A204.1 (cell line): ENCODE data around the gene LAMTOR2.

ENCODE experiments used
- FAIRE-seq: peaks from 2 replicates; lab custom pipeline; 2012; peaks lifted over from hg19 to GRCh38; lab: Jason Lieb, UNC

Gene LAMTOR2

DNA sequence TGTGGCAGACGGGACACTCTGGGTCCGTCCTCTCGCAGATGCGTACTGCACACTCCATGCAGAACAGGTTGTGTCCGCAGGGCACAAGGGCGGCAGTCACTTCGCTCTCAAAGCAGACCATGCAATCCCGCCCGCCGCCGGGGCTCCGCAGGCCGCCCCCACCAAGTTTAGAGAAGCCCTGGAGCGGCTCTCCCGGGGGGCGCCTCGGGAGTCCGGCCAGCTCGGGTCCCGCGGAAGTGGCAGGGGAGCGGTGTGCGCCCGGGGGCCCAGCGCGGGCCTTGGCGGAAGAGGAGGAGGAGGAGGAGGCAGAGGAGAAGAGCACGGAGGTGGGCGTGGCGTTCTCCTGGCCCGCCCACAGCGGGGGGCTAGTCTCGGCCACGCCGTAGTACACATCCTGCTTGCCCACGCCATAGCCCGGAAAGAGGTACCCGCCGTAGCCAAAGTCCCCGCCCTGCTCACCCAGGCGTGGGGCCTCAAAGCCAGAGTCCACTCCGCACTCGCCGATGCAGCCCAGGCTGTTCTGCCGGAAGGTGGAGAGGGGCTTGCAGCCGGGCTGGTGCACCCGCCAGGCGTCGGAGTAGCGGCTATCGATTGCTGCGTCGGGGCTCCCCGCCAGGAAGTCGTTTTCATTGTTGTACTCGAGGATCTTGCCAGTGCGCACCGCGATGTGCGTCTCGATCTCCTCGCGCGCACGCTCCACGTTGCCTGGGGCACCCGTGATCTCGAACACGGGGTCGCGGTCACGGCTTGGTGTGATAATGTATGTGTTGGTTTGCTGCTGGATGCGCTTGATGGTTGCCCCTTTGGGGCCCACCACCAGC lies 22.2 kb downstream of the LAMTOR2 start:
- no peak for FAIRE-seq

DNA sequence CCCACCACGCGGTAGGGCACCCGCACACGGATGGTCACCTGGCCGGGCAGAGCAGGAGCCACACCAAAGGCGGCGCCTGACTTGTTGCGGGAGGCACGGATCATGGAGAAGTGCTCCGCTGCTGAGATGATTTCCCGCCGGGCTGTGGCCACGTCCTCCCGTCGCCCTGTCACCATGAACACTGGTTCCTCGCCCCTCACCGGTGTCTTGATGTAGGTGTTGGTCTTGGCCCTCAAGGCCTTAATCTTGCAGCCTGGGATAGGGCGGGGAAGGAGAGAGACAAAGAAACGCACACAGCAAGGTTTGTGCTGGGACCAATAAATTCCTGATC lies 22.8 kb downstream of the LAMTOR2 start:
- FAIRE-seq, result no peak

DNA sequence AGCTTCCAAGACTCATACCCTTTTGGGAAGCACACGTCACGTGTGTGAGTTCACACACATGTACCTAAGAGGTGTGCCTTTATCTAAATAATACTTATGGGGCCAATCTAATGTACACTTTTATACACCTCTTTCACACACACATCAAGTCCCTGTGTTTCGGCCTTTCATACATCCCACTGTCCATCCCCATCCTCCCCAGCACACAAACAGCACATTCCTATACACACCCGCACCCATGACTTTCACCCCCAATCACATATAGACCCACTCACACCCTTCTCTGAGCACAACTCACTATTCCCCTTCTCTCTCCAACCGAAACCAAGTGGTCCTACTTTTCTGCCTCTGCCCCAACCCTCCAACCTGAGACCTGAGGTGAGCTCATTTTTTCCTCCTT lies 24.1 kb downstream of the LAMTOR2 start:
- FAIRE-seq, result no peak

DNA sequence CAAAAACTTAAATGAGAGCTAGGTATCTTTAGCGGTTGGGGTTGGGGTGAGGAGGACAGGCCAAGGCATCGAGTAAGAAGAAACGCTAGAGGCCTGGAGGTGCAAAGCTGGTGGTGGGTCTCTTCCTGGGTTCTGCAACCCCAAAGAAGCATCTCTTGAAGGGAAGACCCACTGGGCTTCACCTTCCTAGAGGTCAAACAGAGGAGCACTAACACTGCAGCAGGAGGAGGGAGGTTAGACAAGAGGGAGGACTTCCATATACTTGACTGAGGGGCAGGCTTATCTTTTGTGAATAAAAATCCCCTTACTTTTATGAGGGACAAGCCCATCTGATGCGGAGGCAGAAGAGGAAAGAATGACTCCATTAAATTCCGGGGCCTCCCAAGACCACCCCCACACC lies 25.2 kb downstream of the LAMTOR2 start:
- FAIRE-seq, result no peak

DNA sequence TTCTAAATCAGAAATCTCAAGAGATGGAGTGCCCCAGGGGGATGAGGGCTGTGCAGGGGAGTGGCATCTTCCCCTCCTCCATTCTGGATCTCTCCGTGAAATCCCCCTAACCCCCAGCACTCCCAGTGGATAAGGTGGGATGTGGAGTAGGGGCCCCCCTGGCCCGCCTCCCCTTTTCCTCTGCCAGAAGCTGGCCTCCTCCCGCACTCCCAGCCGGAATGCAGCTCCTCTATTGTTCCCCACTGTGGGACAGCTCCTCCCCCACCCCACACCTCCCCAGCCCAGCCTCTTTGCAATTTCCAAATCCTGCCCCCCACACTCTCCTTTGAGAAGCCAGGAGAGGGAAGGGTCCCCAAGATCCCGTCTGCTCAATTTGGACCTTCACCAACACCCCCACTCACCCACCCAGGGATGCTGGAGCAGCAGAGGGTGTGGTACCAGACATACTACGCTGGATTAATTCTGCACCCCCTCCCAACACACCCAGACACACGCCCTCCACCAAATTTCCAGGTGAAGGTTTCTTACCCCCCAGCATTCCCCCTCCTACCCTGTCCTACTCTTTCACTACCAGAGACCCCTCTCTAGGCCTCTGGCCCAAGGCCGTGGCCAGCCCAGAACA lies 25.8 kb downstream of the LAMTOR2 start:
- FAIRE-seq, result no peak

DNA sequence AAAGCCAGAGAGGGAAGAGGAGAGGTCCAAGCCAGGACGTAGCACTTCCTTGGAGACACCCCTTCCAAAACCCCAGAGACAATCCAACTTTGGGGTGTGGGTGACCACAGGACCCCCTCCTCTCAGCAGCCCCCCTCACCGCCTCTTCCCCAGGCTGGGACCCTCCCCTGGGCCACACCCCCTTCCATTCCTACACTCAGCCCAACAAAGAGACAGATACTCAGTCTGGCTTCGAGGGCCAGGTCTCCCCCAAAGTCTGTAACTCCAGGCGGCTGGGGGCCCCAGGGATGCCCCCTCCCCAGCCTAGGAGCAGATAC lies 26.2 kb downstream of the LAMTOR2 start:
- no peak for FAIRE-seq

DNA sequence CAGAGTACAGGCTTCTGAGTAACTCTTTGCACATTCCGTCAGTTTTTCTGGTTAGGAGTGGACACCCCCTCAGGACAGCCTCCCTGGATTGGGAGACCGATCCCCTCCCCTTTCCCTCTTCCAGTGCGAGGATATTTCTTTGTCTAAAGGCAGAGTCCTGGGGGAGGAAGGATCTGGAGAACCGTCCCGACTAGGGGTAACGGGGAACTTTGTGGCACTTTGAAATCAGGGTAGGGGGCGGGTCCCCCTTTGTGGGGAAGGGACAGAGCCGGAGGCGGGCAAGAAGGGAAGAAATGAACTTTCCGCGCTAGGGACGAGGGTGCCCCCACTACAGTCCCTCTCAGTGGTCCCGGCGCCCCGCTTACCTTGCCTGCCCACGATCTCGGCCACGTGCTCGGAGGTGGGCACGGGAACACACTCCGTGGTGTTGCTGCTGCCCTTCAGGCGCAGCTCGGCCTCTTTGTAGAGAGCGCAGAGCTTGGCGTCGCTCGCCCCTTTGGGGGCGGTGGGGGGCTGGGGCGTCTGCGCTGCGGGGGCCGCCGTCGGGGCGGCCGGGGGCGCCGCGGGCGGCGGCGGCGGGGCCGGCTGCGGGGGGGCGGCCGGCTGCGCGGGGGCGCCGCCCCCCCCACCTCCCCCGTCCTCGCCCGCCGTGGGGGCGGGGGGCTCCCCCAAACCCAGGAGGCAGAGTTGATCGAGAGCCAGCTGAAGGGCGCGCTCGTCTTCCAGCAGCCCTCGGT lies 26.8 kb downstream of the LAMTOR2 start:
- FAIRE-seq, result no peak

DNA sequence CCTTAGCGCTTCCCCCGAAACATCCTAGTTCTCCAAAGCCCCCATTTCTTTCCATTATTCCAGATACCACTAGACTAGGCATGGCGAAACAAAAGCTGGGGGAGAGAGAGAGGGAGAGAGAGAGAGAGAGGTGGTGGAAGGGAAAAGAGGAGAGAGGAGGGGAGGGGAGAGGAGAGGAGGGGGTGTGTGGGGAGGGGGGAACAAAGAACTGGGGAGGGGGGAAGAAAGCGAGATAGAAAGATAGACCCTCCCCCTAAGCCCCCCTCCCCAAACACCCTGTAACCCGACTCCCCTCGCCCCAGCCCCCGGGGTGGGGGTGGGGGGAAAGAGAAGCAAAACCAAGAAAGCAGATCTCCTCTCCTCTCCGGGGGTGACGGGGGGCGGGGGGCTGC lies 27.3 kb downstream of the LAMTOR2 start:
- no peak for FAIRE-seq

DNA sequence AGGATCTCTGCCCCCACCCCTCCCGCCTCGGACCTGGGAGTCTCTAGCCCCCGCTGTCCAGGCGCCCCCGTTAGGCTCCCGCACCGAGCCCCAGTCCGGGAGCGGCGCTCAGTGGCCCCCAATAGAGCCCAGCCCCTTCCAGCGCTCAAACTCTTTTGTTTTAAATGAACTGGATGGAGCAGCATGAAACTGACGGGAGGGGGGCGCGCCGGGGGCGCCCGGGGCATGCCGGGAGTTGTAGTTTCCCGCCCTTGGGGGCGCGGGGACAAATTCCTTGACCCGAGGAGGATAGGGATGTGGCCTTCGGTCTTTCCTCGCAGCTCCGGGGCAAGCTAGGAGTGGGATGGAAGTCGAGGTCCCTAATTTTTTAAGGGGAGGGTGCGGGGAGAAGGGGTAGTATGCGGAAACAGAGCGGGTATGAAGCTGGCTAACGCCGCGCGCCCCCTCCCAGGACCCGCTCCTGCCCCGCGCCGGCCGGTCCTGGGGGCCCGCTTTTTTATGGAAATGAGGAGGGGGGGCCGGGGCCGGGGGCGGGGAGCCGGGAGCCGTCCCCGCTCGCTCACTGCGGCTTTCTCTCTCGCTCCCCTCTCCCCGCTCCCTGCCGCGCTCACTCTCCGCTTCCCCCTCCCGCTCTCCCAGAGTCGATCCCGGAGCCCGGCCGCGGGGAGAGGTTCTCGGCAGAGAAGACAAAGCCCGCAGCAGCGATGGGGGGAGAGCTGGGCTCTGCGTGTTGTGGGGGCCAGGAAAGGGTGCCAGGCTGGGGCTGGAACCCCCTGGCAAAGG lies 27.9 kb downstream of the LAMTOR2 start, which contains the start of gene MEX3A:
MEX3A (minus strand) TSS at position 157 of the 783 bp plus-strand sequence. CDS start 467 bp downstream, outside the sequence.
- FAIRE-seq, result no peak

DNA sequence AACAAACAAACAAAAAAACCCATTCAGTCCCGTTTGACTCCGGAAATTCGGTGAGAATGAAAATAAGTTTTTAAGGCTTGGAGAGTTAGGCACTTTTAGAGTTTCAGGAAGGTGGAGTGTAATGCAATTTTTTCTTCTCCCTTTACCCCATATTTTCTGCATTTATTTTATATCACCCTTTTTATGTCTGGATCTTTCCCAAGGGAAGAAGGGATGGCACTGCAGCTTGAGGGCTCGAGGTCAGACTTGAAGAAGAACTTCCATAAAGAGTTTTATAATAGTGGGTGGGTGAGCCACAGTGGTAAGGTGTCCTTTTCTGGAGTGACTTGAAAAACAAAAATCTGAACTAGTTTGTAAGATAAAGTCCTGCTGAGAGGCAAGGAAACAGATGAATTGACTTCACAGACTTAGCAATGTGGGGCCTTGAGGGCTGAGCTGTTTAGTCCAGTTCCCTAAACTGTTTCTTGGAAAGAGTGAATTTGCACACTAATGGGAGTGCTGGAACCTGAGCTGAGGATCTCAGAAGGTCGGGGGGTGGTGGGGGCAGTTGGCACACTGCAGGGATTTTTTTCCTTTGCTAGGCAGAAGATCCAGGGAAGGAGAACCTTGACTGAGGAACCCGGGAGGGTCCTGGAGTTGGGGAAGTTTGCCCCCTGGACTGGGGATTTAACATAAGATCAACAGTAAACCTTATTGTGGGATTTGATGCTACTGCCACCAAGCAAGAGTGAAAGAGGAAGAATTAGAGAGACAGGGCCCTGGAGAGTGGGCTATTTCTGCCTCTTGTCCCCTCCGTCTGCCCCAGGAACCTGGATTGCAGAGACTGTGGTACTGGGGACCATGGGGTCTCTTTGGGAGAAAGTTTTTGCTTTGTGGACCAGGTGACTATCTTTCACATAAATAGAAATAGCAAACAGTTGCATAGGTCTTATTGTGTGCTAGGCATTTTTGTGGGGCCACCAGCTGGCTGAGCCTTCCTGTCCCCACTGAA lies 29.5 kb downstream of the LAMTOR2 start:
- FAIRE-seq, result no peak

DNA sequence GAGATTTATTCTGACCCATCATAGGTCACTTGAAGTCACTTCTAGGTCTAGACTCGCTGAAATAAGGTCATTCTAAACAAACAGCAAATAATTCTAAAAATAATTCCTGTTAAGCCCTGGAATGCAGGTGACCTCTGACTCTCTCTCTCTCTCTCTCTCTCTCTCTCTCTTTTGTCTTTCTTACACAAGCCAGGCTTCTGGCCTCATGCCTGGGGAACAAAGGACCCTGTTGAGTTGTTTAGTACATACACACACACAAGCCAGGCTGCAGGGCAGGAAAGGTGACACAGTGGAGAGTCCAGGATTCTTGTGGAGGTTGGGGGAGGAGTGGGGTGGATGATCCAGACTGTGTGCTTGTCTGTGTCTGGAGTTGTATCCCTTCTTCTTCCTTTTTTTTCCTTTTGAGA lies 31.7 kb downstream of the LAMTOR2 start:
- FAIRE-seq, result no peak

DNA sequence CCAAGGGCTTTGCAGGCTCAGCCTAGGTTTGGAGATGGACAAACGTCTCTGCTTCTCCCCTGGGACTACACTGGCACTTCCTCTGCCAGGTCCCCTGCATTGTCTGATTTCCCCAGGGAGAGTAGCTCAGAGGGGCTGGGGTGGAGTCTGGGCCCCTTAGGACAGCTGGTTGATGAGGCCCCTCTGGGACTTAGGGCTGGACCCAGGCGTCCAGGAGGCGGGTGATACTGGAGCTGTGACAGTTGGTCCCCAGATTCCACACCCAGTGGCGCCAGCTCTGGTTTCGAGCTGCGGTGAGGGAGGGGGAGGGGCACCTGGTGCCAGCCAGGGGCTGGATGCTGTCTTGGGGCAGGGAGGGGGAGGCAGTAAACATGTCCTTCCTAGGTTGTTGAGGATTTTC lies 35.1 kb downstream of the LAMTOR2 start:
- FAIRE-seq, result no peak

DNA sequence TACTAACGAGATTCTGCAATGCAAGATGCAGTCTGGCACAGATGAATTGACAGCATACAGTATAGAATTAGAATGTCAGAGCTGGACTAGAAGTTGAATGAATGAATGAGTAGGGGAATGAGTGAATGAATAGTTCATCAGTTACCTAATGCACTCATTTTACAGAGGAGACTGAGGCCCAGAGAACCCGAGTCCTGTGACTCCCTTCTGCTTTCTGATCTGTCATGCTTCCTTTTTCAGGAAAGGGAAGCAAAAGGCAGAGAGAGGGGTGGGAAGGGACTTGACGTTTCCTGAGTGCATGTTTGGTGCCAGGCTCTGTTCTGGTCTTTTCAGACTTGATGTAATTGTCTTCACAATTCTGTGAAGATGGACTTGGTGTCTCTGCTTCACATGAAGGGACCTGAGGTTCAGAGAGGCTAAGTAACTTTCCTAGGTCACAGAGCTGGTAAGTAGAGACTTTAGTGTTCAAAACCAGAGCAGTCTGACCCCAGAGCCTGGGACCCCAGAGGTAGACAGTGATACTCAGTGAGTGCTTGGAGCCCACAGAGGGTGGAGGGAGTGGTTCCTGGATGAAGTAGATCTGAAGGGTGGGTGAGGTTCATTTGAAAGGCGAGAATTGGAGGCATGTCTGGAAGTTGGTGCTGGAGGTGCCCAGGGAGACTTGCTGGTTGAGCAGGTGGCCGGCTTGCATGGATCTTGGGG lies 35.7 kb downstream of the LAMTOR2 start:
- FAIRE-seq, result no peak

DNA sequence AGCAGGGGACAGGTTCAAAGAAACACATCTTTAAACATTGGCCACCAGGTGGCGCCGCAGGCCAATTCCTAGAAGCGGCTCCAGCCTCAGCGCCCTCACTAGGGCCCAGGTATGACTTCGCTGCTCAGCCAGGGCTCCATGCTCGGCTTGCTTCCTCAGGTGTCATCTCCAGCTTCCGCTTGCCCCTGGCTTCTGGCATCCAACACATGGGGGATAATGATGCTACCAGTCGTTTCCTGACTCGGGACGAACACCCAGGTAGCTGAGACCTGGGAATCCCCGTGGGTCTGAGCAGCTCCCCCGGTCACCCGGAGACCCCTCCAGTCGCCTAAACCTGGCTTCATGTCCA lies 36.2 kb downstream of the LAMTOR2 start:
- no peak for FAIRE-seq

DNA sequence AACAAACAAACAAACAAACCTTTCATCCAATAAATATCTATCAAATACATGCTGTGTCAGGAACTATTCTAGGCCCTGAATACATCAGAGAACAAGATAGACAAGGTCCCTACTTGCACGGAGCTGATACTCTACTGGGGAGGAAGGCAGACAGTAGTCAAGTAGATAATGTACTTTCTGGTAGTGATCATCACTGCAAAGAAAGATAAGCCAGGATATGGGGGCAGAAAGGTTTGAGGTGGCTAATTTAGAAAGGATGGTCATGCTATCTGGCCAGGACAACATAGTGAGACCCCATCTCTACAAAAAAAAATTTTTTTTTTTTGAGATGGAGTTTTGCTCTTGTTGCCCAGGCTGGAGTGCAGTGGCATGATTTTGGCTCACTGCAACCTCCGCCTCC lies 37.0 kb downstream of the LAMTOR2 start:
- no peak for FAIRE-seq

DNA sequence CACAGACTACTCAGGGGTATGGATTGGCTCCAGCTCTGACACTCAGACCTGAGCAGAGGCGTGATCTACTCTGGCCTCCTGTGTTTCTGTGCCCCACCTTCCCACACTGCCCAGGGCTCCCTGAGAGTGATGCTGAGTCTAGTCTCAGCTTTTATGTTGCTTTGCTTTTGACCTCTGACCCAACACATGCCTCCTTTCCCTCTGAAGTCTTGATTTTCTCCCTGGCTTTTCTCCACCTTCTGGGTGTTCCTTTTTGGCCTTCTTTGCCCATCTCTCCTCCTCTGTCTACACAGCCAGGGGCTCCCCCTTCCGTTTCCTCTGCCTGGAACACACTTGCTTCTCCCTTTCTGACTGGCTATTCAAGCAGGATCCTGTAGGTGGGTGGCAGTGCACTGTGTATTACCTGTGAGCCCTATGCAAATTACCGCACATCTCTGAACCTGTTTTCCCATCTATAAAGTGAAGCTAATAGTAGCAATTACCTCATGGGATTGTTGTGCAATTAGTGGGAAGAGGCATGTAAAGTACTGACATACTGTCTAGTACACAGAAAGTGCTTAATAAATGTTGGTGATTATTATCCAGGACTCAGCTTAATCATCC lies 41.4 kb downstream of the LAMTOR2 start:
- FAIRE-seq, result no peak

DNA sequence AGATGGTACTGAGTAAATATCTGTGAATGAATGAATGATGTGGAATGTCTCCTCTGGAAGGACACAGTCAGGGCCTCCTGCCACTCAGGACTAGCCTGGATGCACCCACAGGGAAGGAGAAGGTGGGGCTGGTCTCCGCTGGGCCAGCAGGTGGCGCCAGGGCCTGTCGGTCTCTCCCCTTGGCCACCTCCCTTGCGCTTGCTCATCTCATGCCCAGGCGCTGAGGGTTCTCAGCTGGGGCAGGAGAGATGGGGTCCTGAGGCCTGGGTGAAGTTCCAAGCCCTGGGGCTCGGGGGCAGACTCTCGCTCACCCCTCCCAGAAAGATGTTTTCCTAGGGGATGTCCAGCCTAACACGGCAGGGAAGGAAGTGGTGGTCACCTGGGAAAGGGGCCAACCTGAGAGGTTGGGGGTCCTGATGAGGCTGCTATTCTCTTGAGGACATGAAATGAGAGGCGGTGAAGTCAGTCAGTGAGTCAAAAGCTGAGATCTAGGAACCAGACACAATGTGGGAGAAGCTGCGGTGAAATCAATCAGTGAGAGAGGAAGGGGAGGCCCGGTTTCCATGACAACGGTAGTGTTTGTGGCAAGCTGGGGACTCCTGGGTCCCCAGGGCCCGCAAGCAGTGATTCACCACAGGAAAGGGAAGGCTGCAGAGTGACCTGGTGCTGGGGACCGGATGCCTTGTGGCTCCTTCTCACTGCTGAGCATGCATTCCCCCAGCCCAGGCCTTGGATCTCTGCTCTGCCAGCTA lies 42.2 kb downstream of the LAMTOR2 start:
- no peak for FAIRE-seq

DNA sequence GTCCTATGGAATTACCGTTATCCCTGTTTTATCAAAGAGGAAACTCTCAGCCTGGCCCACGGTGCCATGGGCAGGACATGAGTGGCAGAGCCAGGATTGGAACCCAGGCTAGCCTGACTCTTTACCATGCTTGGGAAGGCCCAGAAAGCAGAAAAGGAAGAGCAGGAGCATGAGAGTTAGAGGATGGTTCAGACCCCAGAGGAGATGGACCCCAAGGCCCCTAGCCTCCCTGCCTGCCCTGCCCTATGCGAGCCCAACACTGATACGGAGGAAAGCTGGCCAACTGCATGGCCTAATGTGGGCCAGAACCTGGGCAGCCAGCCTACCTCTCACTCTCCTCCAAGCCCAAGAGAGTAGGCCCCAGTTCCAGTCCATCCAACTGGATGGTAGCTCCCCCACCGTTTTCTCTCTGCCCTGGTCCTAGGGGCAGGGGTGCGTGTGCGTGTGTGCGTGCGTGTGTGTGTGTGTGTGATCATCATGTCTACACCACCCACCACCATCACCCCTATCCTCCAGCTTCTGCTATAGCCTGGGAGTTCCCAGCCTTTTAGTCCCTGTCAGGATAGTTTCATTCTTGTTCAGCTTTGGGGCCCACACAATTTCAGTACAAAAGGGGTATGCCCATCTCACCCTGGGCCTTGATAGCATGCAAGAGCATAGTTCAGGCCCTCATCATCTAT lies 43.1 kb downstream of the LAMTOR2 start:
- FAIRE-seq, result no peak

DNA sequence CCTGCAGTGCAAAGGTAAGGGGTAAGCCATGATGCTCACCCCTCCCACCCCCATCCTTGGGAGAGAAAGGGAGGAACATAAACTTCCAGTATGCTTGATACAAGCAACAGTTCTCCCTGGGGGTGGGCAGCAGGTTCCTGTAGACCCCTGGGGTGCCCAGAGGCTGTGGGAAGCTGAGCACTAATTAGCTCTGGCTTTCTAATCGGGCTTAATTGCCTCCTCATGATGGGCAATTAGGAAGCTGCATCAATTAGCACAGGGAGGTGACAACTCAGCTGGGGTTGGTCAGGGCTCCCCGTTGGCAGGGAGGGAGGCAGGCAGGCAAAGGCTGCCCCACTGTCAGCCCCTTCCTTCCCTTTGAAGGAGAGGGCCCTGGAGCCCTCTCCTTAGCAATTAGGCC lies 44.2 kb downstream of the LAMTOR2 start:
- no peak for FAIRE-seq
